GM19328 (cell line): ENCODE results near the gene APLF.
"Not testable (repeated sequence)": the region's sequence is repeated elsewhere in the genome, so short reads cannot be mapped to it uniquely, and the experiment has no call there.

Experiments
- ATAC-seq: cut with Tn5 transposase; IDR thresholded peaks from one replicate; pipeline ENCODE4 v1.9.1; 2021; ENCODE audit warnings: mild to moderate bottlenecking, moderate library complexity; ENCODE audit not compliant: unreplicated experiment

Gene APLF

DNA sequence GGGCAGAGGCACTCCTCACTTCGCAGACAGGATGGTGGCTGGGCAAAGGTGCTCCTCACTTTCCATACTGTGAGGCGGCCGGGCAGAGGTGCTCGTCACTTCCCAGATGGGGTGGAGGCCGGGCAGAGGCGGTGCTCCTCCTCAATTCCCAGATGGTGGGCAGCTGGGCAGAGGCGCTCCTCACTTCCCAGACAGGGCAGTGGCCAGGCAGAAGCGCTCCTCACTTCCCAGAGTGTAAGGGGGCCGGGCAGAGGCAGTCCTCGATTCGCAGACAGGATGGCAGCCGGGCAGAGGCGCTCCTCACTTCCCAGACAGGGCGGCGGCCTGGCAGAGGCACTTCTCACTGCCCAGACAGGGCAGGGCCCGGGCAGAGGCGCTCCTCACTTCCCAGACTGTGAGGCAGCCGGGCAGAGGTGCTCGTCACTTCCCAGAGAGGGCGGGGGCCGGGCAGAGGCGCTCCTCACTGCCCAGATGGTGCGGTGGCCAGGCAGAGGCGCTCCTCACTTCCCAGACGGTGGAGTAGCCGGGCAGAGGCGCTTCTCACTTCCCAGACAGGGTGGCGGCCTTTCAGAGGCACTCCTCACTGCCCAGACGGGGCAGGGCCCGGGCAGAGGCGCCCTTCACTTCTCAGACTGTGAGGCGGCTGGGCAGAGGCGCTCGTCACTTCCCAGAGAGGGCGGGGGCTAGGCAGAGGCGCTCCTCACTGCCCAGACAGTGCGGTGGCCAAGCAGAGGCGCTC, 60.1 kb downstream of the APLF start:
- not testable (repeated sequence) for ATAC-seq

DNA sequence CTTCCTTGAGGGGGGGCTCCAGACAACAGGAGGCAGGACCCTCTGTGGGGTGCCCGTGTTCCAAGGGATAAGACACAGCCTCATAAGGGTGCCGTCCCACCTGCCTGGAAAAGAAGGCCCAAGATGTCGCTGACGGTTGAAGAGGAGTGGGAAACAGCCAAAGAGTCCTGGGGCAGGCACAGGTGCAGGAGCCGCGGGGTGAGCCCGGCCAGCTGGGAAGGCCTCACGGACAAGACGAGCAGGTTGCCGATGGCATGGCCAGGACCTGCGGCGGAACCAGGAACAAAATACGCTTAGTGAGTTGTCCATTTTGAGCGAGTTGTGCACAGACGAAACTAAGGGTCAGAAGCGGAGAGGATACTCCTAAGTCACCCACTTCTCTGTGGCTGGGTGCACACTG, 61.8 kb downstream of the APLF start:
- ATAC-seq: not testable (repeated sequence)

DNA sequence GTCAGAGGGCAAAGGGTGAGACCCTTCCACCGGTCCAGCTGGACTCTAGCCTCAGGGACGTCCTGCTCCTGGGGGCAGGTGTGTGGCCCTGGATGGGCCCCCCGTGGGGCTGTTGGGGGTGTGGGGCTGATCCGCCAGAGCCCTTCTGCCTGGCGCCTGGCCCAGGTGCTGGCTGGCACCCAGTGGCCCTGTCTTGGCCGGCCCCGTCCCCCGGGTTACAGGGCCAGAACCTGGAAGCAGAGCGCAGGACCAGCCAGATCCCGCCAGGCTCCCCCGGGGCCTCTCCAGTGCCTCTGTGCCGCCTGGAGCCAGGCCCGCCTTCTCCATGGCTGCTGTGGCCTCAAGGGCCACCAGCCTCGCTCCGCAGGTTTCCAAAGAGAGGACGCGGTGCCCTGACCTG, 62.3 kb downstream of the APLF start:
- not testable (repeated sequence) for ATAC-seq

DNA sequence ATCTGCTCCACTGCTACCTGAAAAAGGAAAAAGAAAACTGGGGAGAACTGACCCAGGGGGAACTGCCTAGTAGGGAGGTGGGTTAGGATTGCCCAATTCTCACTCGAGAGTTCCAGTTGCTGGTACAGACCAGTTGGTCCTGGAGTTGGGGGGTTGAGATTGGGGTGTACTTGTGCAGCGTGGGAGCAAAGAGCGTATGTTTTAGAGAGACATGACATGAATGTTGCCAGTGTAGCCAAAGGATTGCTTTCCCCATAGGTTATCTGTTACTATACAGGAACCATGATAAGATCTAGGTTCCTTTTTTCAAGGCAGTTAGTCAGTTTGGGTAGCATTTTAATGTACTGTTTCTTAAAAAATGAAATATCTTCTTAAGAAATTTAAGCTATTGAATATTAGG, 68.6 kb downstream of the APLF start:
- no peak for ATAC-seq

DNA sequence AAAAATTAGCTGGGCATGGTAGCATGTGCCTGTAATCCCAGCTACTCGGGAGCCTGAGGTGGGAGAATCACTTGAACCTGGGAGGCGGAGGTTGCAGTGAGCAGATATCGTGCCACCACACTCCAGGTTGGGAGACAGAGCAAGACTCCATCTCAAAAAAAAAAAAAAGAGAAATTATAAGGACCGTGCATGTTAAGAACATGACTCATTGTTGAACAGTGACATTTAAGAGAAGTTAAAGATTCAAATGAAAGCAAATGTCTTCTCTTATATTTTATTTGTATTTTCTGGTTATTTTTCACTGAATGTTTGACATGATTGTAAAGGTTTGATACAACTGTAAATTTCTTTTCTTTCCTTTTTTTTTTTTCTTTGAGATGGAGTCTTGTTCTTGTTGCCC, 69.6 kb downstream of the APLF start:
- ATAC-seq: no peak

DNA sequence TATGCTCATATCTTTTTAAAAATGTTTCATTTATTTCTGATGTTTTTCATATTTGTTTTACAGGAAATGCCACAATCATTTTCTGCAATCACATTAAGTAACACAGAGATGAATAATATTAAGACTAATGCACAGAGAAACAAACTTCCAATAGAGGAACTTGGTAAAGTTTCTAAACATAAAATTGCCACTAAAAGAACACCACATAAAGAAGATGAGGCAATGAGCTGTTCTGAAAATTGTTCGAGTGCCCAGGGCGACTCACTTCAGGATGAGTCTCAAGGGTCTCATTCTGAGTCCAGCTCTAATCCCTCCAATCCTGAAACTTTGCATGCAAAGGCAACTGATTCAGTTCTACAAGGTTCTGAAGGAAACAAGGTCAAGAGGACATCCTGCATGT, 70.4 kb downstream of the APLF start:
- no peak for ATAC-seq

DNA sequence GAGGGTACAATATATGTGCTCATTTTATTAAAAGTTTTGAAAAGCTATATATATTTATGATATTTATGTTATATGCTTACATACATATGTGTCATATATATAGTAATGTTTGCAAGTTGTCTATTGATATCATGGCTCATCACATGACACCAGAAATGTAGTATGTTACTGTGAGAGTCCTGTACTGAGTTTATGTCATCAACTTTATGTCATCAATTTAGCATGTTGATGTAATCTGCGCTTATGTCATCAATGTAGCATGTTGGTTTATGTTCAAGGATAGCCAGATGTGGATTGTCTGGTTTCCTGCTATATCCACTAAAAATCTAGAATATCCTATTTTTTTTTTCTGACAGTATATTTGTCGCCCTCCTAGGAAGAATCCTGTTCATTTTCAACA, 77.4 kb downstream of the APLF start:
- ATAC-seq: no peak

DNA sequence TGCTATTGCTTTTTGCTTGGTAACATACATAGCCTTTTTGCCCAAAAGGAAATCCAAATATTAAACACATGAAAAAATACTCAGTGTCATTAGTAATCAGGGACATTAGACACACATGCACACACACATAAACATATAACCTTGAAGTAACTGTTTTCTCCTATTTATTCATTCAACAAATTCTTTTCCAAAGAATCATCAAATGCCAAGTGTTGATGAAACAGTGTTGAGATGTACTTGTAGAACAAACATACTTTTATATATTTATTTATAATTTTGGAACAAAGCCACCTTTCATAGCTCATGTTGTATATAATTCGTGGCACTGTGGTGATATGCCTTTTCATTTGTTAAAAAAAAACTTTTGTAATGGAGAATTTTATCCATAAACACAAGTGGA, 81.0 kb downstream of the APLF start:
- ATAC-seq: no peak

DNA sequence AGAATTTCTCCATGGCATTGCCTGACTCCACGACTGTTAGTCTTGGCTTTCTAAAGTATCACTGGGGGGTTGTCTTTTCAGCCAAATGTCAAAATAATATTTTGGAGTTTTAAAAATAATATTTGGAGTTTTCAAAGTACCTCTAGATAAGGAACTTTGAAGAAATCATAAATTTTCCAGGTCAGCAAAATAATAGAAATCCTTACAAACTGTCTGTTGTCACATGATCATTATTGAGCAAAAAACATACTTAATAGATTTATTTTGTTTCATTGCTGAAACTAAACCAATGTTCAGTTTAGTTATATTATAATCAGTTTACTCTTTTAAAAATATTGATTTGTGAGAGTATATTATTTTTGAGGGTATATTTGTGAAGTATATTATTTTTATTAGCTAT, 85.7 kb downstream of the APLF start:
- no peak for ATAC-seq

DNA sequence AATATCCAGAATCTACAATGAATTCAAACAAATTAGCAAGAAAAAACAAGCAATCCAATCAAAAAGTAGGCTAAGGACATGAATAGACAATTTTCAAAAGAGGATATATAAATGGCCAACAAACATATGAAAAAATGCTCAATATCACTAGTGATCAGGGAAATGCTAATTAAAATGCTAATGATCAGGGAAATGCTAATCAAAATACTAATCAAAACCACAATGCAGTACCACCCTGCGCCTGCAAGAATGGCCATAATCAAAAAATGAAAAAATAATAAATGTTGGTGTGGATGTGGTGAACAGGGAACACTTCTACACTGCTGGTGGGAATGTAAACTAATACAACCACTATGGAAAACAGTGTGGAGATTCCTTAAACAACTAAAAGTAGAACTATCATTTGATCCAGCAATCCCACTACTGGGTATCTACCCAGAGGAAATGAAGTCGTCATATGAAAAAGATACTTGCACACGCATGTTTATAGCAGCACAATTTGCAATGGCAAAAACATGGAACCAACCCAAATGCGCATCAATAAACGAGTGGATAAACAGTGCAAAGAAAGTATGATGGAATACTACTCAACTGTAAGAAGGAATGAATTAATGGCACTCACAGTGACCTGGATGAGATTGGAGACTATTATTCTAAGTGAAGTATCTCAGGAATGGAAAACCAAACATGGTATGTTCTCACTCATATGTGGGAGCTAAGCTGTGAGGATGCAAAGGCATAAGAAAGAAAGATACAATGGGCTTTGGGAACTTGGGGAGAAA, 88.2 kb downstream of the APLF start:
- not testable (repeated sequence) for ATAC-seq

DNA sequence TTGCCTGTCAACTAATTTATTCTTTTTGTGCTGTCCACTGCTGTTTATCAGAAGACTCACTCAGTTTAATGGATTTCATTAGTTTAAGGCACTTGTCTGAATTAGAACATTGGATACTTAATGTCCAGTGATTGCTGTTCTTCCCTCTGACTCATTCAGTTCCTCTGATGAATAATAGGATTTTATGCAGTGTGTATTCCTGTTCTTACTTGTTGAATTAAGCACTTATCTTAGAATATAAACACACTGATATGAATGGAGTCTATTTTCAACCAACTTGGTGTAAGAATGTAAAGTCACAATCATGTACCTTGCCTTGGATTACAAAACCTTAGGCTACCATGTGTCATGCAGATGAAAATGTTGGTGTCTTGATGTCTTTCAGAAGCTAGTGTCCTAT, 89.0 kb downstream of the APLF start:
- ATAC-seq: no peak

DNA sequence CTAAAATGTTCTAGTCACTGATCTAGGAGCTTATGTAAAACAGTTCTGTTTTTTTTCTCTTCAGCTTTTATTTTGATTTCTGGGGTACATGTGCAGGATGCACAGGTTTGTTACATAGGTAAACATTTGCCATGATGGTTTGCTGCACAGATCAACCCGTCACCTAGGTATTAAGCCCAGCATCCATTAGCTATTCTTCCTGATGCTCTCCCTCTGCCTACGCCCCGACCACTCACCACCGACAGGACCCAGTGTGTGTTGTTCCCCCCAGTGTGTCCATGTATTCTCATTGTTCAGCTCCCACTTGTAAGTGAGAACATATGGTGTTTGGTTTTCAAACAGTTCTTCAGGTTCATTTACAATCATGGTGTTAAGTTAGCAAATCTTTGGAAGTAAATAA, 91.2 kb downstream of the APLF start:
- no peak for ATAC-seq

DNA sequence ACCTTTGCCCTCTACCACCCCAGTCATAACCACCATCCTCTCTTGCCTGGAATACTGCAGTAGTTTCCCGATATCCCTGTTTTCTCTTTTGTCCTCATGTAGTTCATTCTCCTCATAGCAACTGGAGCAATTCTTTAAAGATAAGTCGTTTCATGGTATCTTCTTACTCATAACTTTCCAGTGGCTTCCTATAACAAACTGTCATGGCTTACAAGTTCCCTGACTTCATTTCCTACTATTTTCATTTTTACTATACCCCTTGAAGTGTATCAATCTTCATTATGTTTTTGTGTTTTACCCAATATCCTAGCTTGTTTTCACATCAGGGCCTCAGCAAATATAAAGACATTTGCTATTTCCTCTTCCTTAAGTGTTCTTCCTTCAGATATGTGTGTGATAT, 92.3 kb downstream of the APLF start:
- no peak for ATAC-seq

DNA sequence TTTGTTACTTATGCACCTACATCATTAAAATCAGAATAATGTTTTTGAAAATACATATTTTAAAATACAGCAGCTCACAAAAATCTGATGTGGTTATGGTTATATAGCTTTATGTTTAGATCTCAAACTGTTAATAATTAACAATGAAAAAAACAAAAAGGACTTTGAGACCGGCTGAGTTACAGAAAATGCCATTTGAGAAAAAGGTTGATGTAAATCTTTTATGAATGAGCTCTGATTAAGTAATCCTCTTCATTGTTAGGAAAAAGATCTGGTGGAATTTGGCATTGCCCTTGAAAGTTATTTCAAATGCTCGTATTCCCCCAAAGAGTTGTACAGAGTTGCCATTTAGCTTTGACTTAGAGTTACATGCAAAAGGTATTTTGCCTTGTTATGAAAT, 93.2 kb downstream of the APLF start:
- ATAC-seq: no peak

DNA sequence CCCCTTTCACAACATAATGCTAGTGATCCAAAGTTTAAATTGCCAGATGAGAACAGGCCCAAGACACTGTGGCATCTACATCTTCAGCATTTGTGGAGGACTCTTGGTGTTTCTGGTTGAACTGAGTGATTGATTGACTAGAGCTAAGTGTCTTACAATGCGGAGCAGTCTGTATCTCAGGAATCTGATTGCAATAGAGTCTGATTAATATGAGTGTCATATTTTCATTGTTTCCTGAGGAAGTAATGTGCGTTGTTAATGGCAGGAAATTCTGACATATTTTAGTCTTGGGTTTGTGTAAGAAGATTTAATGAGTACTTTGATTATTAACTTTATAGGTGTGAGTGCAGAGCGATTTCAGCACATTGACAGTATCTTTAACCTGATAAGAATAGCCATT, 94.0 kb downstream of the APLF start:
- no peak for ATAC-seq

DNA sequence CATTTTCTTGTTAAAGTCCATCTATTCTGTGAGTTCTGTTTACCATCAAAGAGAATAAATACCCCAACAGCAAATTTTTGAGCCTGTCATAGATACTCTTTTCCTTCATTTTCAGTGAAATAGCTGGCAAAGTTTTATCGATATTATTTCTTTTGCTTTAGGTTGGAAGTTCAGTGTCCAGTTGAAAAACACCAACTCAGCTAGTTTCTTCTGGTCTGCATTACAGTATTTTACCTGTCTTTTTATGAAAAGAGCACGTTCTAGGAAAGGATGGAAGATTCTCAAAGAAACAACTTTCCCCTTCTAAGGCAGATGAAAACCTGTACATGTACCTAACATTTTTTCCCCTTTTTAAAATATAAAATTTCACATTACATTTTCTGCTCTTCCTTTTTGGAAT, 95.5 kb downstream of the APLF start:
- ATAC-seq: no peak

DNA sequence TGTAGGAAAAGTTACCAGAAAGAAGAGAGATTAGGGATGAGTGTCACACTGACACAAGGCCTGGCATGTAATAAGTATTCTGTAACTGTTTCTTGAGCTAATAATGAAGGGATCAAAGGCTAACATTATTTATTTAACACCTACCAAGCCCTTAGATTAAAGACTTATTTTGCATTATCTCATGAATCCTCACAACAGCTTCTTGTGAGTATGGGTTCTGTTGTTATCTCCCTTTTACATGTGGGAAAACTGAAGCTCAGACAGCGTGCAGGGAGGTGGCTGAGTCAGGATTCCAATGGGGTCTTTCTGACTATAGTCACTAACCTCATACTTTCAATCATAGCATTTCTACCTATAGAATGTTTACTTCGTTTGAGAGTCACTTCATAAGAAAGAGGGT, 97.0 kb downstream of the APLF start:
- no peak for ATAC-seq

DNA sequence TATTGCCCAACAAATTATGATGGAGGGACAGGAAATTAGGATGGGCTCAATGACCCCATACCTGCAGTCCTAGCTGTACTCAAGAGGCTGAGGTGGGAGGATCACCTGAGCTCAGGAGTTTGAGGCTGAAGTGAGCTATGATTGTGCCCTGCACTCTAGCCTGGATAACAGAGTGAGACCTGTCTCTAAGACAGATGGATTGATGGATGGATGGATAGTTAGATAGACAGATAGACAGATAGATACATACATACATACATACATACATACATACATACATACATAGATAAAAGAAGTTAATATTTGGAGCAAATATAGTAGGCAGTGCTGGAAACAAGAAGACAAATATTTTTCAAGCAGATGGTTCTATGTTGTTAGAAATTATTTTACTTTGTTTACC, 97.9 kb downstream of the APLF start:
- ATAC-seq: no peak

DNA sequence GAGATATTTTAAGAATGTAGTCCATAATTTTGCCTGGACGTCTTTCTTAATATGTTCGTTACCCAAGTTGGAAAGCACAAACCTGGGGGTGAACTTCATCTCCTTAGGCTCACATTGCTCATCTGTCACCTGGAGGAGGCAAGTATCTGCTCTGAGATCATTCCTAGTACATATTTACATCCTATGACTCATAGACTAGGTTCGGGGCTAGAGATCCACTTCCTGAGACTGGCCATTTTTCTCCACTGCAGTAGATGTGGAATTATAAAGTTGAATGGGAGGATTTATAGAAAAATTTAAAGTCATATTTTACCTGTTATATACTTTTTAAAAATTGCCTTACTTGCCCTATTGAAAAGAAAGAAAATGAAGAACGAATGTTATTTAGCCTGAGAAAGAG, 98.5 kb downstream of the APLF start:
- ATAC-seq: no peak

DNA sequence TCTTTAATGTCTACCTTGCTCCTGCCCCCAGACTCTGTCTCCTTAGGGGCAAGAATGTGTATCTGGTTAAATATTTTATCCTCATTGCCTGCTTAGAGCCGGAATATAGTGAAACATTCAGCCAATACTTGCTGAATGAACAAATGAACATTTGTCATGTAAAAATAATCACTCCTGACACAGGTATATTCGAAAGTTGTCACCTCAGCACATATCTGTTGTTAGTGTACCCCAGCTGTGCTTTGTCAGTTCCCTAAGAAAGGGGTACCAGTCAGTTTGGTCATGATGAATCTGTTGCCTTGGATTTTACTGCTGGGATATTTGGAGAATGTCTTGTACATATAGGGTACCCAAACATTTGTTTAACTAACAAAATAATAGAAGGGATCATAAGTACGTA, 99.0 kb downstream of the APLF start:
- no peak for ATAC-seq

DNA sequence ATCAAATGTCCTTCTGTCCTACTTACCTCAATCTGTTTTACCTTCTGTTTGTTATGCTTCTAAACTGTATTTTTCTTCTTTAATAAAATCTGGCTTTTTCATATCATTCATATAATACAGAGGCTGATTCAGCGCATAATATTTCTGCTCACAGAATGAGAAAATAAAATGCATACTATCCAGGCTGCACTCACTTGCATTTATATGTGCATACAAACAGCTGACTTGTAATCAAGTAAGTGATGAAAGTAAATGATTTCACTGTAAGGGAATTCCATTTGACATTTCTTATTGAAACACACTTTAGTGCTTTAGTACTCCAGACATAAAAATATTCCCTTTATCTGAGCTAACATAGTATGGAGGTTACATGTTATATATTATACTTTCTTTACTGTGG, 100.7 kb downstream of the APLF start:
- ATAC-seq: no peak

DNA sequence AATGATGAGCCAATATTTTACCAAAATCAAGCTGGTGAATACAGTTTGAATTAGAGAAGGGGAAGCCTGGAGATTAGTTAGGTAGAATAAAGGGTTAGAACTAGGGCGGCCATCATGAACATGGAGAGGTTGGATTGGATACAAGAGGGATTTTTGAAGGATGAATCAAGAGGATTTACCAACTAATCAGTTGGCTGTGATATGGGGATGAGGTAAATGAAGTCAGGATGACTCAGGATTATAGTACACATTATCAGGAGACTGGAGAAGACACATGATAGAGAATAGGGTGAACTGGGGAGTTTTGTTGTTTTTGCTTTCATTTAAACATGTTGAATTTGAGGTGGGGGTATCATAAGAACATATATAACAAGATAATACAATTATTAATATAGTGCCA, 102.2 kb downstream of the APLF start:
- no peak for ATAC-seq

DNA sequence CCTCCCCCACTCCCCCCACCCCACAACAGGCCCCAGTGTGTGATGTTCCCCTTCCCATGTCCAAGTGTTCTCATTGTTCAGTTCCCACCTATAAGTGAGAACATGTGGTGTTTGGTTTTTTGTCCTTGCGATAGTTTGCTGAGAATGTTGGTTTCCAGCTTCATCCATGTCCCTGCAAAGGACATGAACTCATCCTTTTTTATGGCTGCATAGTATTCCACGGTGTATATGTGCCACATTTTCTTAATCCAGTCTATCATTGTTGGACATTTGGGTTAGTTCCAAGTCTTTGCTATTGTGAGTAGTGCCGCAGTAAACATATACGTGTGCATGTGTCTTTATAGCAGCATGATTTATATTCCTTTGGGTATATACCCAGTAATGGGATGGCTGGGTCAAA, 103.0 kb downstream of the APLF start:
- ATAC-seq: not testable (repeated sequence)
